Hepatocyte (in vitro differentiated cells): ENCODE measurements around the gene TTC34. TPM values are rescaled to one million over a fixed set of nuclear protein-coding genes. Genes with fewer than 3 reads are reported as not detected.

Experiments
- DNase-seq: peaks from one replicate; pipeline ENCODE4 v3.0.0-alpha.2; 2016; ENCODE audit warnings: low spot score
- H2AFZ ChIP-seq: fragments of 200-600 bp; sonication (generic); 2 replicates; pipeline ENCODE4 v1.6.0; 2016; ENCODE audit warnings: antibody characterized with exemption, mild to moderate bottlenecking
- H3K27ac ChIP-seq: fragments of 200-600 bp; sonication (generic); 2 replicates; pipeline ENCODE4 v1.5.1; 2016; ENCODE audit warnings: mild to moderate bottlenecking
- H3K27me3 ChIP-seq: fragments of 200-600 bp; sonication (generic); 2 replicates; pipeline ENCODE4 v1.6.1; 2016
- H3K36me3 ChIP-seq: fragments of 200-600 bp; sonication (generic); replicated peaks from 2 replicates; pipeline ENCODE4 v1.5.1; 2016; ENCODE audit warnings: low read depth; ENCODE audit not compliant: insufficient read depth
- H3K4me1 ChIP-seq: fragments of 200-600 bp; sonication (generic); 2 replicates; pipeline ENCODE4 v1.5.1; 2016; ENCODE audit warnings: mild to moderate bottlenecking, moderate library complexity; ENCODE audit not compliant: insufficient read depth
- H3K4me2 ChIP-seq: fragments of 200-600 bp; sonication (generic); 2 replicates; pipeline ENCODE4 v1.6.0; 2016
- H3K4me3 ChIP-seq: fragments of 200-600 bp; sonication (generic); 2 replicates; pipeline ENCODE4 v1.5.1; 2016; ENCODE audit warnings: mild to moderate bottlenecking
- H3K79me2 ChIP-seq: fragments of 200-600 bp; sonication (generic); 2 replicates; pipeline ENCODE4 v1.6.0; 2017; ENCODE audit warnings: mild to moderate bottlenecking
- H3K9me2 ChIP-seq: fragments of 200-600 bp; sonication (generic); replicated peaks from 2 replicates; pipeline ENCODE4 v1.6.0; 2017; ENCODE audit warnings: mild to moderate bottlenecking; ENCODE audit not compliant: insufficient read depth
- H3K9me3 ChIP-seq: fragments of 200-600 bp; sonication (generic); 2 replicates; pipeline ENCODE4 v1.5.1; 2016; ENCODE audit warnings: low read depth, mild to moderate bottlenecking
- H4K20me1 ChIP-seq: fragments of 200-600 bp; sonication (generic); 2 replicates; pipeline ENCODE4 v1.6.0; 2016; ENCODE audit warnings: mild to moderate bottlenecking; ENCODE audit not compliant: insufficient read depth, poor library complexity, severe bottlenecking
- CTCF ChIP-seq: fragments of 200-600 bp; sonication (generic); IDR thresholded peaks from 2 replicates; pipeline ENCODE4 v1.5.1; 2016; ENCODE audit warnings: antibody characterized with exemption, mild to moderate bottlenecking; ENCODE audit not compliant: poor library complexity
- EZH2 ChIP-seq: fragments of 200-600 bp; sonication (generic); IDR thresholded peaks from 2 replicates; pipeline ENCODE4 v1.6.1; 2016; ENCODE audit warnings: antibody characterized with exemption, mild to moderate bottlenecking, borderline replicate concordance
- EZH2phosphoT487 ChIP-seq: fragments of 200-600 bp; sonication (generic); IDR thresholded peaks from one replicate; pipeline ENCODE4 v1.6.1; 2018; ENCODE audit warnings: antibody characterized with exemption, mild to moderate bottlenecking, low read depth, moderate library complexity; ENCODE audit not compliant: unreplicated experiment, severe bottlenecking
- WGBS: methylation state at CpG from one replicate; pipeline ENCODE4 v1.1.6; 2016; ENCODE audit warnings: low lambda C conversion rate; ENCODE audit errors: missing lambda C conversion rate; 5-methylcytosine and 5-hydroxymethylcytosine counted together
- polyA plus RNA-seq: library from polyadenylated mRNA; unstranded; fragments of >200 nt; fragmentation: Nextera tagmentation; extraction: Ambion mirVana; gene quantifications from 2 replicates; pipeline ENCODE4 v1.2.1, GENCODE V29; 2016
- total RNA-seq: library from RNA; depleted of rRNA; stranded (reverse); fragments of >200 nt; gene quantifications from 2 replicates; pipeline ENCODE4 v1.2.3, GENCODE V29; 2014

Gene TTC34
- total and polyA plus RNA-seq, 2 experiments from 2014 or later = 0.13 to 0.33 TPM

DNA sequence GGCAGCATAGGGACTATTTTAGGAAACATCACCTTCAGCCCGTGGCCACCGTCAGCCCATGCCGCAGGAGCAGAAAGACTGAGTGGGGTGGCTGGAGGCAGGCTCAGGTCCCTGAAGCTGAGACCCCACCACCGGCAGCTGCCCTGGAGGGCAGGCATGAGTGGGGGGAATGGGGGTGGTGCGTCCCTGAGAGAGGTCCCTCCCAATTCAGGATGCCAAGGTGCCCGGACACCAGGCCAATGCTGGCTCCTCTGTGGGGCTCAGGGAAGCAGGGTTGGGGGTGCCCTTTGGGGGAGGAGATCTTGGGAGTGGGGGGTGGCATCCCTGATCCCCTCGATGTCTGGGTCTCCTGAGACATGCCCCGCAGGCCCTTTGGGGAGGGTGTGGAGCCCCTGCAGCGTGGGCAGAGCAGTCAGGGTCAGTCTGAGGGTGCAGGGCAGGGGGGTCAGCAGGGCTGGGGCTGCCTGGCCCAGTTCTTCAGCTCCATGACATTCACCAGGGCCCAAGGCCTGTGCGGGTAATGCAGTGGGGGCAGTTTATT lies 998 bp upstream of the TTC34 start:
- H3K4me2 ChIP-seq = no peak overlapping the region
- H2AFZ ChIP-seq = no peak overlapping the region
- H3K4me1 ChIP-seq = no peaks in the 10 kb centered on the region
- no peak overlapping the region for H3K27ac ChIP-seq
- no peaks in the 10 kb centered on the region for H3K27me3 ChIP-seq
- DNase-seq = no peak
- no peaks in the 10 kb centered on the region for H4K20me1 ChIP-seq
- H3K4me3 ChIP-seq = no peak overlapping the region
- H3K79me2 ChIP-seq = no peaks in the 10 kb centered on the region
- TF ChIP-seq EZH2phosphoT487 = no peak
- no peak for TF ChIP-seq CTCF
- TF ChIP-seq EZH2 = no peak
- H3K9me2 ChIP-seq = no peaks in the 10 kb centered on the region
- H3K9me3 ChIP-seq = no peaks in the 10 kb centered on the region
- 84% methylated on average over 9 of the region's 10 CpGs for WGBS
- H3K36me3 ChIP-seq = no peaks in the 10 kb centered on the region

DNA sequence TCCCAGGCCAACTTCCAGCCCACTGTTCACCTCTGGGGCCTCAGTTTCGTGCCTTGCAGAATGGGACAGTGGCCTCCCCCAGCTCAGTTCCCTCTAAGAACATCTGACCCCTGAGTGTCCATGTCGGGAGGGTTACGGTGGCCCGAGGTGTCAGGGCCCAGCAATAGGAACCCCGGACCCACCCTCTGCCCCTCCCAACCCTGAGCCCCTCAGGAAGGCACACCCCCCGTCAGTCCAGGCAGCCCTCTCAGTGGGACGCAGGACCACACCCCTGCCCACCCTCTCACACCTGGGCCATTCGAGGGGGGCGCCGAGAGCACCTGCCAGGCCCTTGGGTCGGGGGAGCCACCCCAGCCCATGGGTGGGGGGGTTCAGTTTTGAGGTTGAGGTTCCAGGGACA lies 447 bp downstream of the TTC34 start:
- no peak for DNase-seq
- Histone ChIP-seq H4K20me1 (no peaks in the 10 kb centered on the region), H3K27me3 (no peaks in the 10 kb centered on the region), H3K36me3 (no peaks in the 10 kb centered on the region), H3K9me3 (no peaks in the 10 kb centered on the region), H3K79me2 (no peaks in the 10 kb centered on the region), H3K27ac (no peak overlapping the region), H2AFZ (no peak overlapping the region), H3K4me3 (no peak overlapping the region), H3K4me2 (no peak overlapping the region), H3K9me2 (no peaks in the 10 kb centered on the region), H3K4me1 (no peaks in the 10 kb centered on the region)
- TF ChIP-seq CTCF (no peak), EZH2 (no peak), EZH2phosphoT487 (no peak)
- 90% methylated on average over 11 of the region's 11 CpGs for WGBS

- WGBS = 85% methylated on average over 12 of the region's 12 CpGs
- Histone ChIP-seq H3K4me2 (no peak overlapping the region), H3K79me2 (no peaks in the 10 kb centered on the region), H3K27ac (no peak overlapping the region), H2AFZ (no peak overlapping the region), H3K27me3 (no peaks in the 10 kb centered on the region), H3K9me2 (no peaks in the 10 kb centered on the region), H3K4me1 (no peaks in the 10 kb centered on the region), H3K9me3 (no peaks in the 10 kb centered on the region), H3K4me3 (no peak overlapping the region), H3K36me3 (no peaks in the 10 kb centered on the region), H4K20me1 (no peaks in the 10 kb centered on the region)
- DNase-seq = no peak
- TF ChIP-seq CTCF (no peak), EZH2phosphoT487 (no peak), EZH2 (no peak)
Measured at GRCh38 chr1:2800664-2801045, 838 bp downstream of the TTC34 start.
